ENCODE results near the gene LRP6.

DNA sequence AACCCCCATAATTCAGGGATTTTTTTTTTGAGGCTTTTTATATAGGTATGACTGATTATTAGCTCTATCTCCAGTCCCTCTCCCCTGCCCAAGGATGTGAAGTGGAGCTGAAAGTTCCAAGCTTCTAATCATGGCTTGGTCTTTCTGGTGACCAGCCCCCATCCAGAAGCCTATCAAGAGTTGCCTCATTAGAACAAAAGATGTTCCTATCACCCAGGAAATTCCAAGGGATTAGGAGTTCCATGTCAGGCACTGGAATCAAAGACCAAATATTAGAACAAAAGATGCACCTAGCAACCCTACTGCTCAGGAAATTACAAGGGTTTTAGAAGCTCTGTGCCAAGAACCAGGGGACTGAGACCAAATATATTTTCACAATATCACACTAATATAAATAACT lies 29.9 kb downstream of the LRP6 start:
- TF ChIP-seq CTCF (IDR thresholded peaks at IDR 0.05) (no peak), POLR2AphosphoS5 (IDR thresholded peaks at IDR 0.05; ENCODE audit: low read depth, low read length) (no peak), TCF7L2 (IDR thresholded peaks at IDR 0.05; ENCODE audit: low read depth, low read length) (no peak), SIN3A (IDR thresholded peaks at IDR 0.05; ENCODE audit: borderline replicate concordance, insufficient read depth, low read depth, low read length) (no peak)
- TF ChIP-seq, protein P1, sequence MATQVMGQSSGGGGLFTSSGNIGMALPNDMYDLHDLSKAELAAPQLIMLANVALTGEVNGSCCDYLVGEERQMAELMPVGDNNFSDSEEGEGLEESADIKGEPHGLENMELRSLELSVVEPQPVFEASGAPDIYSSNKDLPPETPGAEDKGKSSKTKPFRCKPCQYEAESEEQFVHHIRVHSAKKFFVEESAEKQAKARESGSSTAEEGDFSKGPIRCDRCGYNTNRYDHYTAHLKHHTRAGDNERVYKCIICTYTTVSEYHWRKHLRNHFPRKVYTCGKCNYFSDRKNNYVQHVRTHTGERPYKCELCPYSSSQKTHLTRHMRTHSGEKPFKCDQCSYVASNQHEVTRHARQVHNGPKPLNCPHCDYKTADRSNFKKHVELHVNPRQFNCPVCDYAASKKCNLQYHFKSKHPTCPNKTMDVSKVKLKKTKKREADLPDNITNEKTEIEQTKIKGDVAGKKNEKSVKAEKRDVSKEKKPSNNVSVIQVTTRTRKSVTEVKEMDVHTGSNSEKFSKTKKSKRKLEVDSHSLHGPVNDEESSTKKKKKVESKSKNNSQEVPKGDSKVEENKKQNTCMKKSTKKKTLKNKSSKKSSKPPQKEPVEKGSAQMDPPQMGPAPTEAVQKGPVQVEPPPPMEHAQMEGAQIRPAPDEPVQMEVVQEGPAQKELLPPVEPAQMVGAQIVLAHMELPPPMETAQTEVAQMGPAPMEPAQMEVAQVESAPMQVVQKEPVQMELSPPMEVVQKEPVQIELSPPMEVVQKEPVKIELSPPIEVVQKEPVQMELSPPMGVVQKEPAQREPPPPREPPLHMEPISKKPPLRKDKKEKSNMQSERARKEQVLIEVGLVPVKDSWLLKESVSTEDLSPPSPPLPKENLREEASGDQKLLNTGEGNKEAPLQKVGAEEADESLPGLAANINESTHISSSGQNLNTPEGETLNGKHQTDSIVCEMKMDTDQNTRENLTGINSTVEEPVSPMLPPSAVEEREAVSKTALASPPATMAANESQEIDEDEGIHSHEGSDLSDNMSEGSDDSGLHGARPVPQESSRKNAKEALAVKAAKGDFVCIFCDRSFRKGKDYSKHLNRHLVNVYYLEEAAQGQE (IDR thresholded peaks at IDR 0.05; ENCODE audit: insufficient read depth in 1 of 2, low read depth in 2 of 2, low read length in 1 of 2) = no peak

All from Panc1 (cell line).